ENCODE results near the gene HOXD8. TPM values are rescaled to one million over a fixed set of nuclear protein-coding genes. Genes with fewer than 3 reads are reported as not detected.

The HOXD8 gene
- total RNA-seq, 1 donor from 2014 or later = not detected

GRCh38 chr2:176099159-176099727 lies 30.3 kb upstream of the HOXD8 start:
- DNase-seq (ENCODE audit: low spot score, unreplicated experiment) = no peak
- H3K36me3 Mint-ChIP-seq (ENCODE audit: insufficient read depth) = no peaks in the 10 kb centered on the region
- H3K9me3 Mint-ChIP-seq (ENCODE audit: low read depth) = no peaks in the 10 kb centered on the region
- H3K27ac Mint-ChIP-seq = no peak overlapping the region
- H3K27me3 Mint-ChIP-seq = peaks cover 96% of the 10 kb centered on the region
- H3K4me3 Mint-ChIP-seq (ENCODE audit: low read depth) = no peak overlapping the region
- no peak for TF ChIP-seq CTCF (IDR thresholded peaks at IDR 0.05; ENCODE audit: unreplicated experiment)
- peaks cover 4% of the 10 kb centered on the region for H3K4me1 Mint-ChIP-seq (ENCODE audit: low read depth)

- H3K4me3 Mint-ChIP-seq (ENCODE audit: low read depth) = no peak within 1 kb of the TSS
- H3K4me1 Mint-ChIP-seq (ENCODE audit: low read depth) = peaks cover 4% of the 10 kb centered on the region
- no peak for DNase-seq (ENCODE audit: low spot score, unreplicated experiment)
- no peaks in the 10 kb centered on the region for H3K36me3 Mint-ChIP-seq (ENCODE audit: insufficient read depth)
- no peaks in the 10 kb centered on the region for H3K9me3 Mint-ChIP-seq (ENCODE audit: low read depth)
- no peak for TF ChIP-seq CTCF (IDR thresholded peaks at IDR 0.05; ENCODE audit: unreplicated experiment)
- H3K27me3 Mint-ChIP-seq = peaks cover 96% of the 10 kb centered on the region
- no peak within 1 kb of the TSS for H3K27ac Mint-ChIP-seq
Measured at GRCh38 chr2:176099728-176100546, 29.6 kb upstream of the HOXD8 start, which contains the start of gene HOXD12. Gene HOXD12, plus strand, starts transcription at chr2:176099795. Its CDS starts 7 bp downstream, at chr2:176099802.

- no peak for TF ChIP-seq CTCF (IDR thresholded peaks at IDR 0.05; ENCODE audit: unreplicated experiment)
- H3K27me3 Mint-ChIP-seq = peaks cover 96% of the 10 kb centered on the region
- H3K36me3 Mint-ChIP-seq (ENCODE audit: insufficient read depth) = no peaks in the 10 kb centered on the region
- H3K4me3 Mint-ChIP-seq (ENCODE audit: low read depth) = no peak overlapping the region
- no peak for DNase-seq (ENCODE audit: low spot score, unreplicated experiment)
- peaks cover 4% of the 10 kb centered on the region for H3K4me1 Mint-ChIP-seq (ENCODE audit: low read depth)
- H3K9me3 Mint-ChIP-seq (ENCODE audit: low read depth) = no peaks in the 10 kb centered on the region
- H3K27ac Mint-ChIP-seq = no peak overlapping the region
Measured at GRCh38 chr2:176100547-176101140, 28.9 kb upstream of the HOXD8 start.

- H3K27ac Mint-ChIP-seq = no peak overlapping the region
- no peaks in the 10 kb centered on the region for H3K36me3 Mint-ChIP-seq (ENCODE audit: insufficient read depth)
- peaks cover 96% of the 10 kb centered on the region for H3K27me3 Mint-ChIP-seq
- H3K9me3 Mint-ChIP-seq (ENCODE audit: low read depth) = no peaks in the 10 kb centered on the region
- H3K4me1 Mint-ChIP-seq (ENCODE audit: low read depth) = peaks cover 4% of the 10 kb centered on the region
- no peak for DNase-seq (ENCODE audit: low spot score, unreplicated experiment)
- H3K4me3 Mint-ChIP-seq (ENCODE audit: low read depth) = no peak overlapping the region
- no peak for TF ChIP-seq CTCF (IDR thresholded peaks at IDR 0.05; ENCODE audit: unreplicated experiment)
Measured at GRCh38 chr2:176101216-176101830, 28.2 kb upstream of the HOXD8 start.

- Mint-ChIP-seq H3K4me1 (ENCODE audit: low read depth) (peaks cover 4% of the 10 kb centered on the region), H3K36me3 (ENCODE audit: insufficient read depth) (no peaks in the 10 kb centered on the region), H3K4me3 (ENCODE audit: low read depth) (no peak overlapping the region), H3K9me3 (ENCODE audit: low read depth) (no peaks in the 10 kb centered on the region), H3K27ac (no peak overlapping the region), H3K27me3 (peaks cover 93% of the 10 kb centered on the region)
- TF ChIP-seq CTCF (IDR thresholded peaks at IDR 0.05; ENCODE audit: unreplicated experiment) = no peak
- no peak for DNase-seq (ENCODE audit: low spot score, unreplicated experiment)
Measured at GRCh38 chr2:176101842-176102241, 27.7 kb upstream of the HOXD8 start.

Data from progenitor cell of endocrine pancreas (in vitro differentiated cells).